T-helper 9 cell (primary cell): ENCODE data around the gene CENPT.
"Not testable (repeated sequence)": the region's sequence is repeated elsewhere in the genome, so short reads cannot be mapped to it uniquely, and the experiment has no call there.

Experiments used
- DNase-seq: peaks from one replicate; pipeline ENCODE4 v3.0.0-alpha.2; 2020

The CENPT gene

DNA sequence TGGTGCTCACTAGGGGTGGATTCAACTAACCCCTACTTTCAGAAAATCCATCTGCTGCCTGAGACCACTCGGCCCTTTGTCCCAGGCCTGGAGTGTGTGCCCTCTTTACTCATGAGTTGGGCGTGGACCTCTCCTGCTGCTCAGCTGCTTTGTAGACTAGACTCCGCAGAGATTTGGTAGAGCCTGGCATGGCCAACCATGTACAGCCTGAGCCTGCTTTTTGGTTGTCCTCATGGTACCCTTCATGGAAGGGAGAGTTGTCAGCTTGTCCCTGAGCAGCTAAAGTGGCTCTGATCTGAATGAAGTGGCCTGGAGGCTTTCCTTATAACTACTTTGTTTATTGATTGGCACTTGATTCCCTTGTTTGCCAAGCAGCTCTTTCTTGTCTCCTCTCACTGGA lies 26.9 kb upstream of the CENPT start:
- no peak for DNase-seq

DNA sequence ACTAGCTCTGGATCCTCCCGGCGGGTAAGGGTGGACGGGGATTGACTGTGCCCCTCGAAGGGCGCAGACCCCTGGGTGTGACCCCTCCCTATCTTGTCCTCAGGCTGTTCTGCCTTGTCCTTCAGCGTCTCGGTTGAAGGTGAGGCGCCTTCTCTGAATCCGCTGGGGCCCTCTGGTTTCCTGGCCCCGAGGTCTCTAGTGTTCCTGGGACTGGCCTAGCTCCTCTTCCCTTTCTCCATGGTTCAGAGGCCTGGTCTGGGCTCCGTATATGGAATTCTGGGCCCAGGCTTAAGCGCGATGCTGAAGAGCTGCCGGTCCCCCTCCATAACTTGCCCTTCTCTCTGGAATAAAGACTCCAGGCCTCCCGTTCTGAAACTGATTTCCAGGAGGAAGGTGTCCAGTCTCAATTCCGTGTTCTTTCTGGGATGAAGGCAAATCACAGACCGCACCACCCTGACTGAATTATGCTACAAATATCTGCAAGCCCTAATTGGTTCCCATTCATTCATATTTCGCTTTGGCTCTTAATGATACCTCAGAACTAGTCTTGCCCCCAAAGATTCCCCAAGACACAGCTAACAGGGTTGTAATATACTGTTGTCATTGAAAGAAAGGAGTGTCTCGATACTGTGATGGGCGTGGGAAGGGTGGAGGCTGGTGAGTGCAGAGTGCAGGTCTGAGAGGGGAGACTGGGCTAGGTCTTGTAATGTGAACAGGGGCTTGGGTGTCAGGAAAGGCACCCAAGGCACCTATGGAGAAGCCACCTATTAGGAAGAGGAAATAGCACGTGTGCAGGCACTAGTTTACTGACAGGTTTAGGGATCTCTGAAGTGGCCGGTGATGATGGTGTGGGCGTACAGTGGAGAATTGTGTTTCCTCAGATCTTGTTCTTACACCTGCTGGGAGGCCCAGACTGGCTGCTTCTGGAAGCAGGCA lies 26.2 kb upstream of the CENPT start:
- DNase-seq: no peak

DNA sequence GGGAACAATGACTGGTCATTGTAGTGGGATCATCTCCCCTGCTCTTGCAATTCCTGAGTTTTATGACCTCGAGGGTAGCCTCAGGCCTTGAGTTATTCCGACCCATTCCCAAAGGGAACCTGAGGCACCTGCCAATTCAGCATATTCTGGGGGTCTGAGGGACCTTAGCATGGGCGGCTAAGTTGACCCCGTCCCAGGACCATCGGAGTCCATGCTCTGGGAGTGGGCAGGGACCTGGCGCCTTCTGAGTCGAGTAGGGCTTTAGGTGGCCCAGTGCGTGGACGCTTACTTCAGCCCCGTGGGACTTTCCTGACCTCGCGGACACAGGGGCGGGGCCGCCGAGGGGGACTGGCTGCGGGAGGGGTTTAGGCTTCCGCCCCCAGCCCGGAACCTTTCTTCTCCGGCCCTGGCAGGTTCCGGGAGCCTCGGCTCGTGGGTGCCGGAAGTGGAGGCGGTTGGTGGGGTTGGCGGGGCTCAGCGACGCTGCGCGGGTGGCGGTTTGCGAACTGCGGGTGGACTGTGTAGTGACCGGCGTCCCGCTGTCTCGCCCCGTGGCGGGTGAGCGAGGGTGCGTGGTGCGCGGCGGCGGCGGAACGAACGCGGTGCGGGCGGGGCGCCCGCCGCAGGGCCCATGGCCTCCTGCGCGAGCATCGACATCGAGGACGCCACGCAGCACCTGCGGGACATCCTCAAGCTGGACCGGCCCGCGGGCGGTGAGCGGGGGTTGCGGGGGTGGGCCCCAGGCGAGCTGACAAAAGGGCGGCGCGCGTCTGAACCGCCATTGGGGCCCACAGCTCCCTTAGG lies 25.3 kb upstream of the CENPT start, which contains the start of gene EDC4:
Gene EDC4, plus strand, starts transcription at position 422 of the 804 bp plus-strand sequence. Its CDS starts 210 bp downstream, at position 632.
- DNase-seq: peak; percentile 81

DNA sequence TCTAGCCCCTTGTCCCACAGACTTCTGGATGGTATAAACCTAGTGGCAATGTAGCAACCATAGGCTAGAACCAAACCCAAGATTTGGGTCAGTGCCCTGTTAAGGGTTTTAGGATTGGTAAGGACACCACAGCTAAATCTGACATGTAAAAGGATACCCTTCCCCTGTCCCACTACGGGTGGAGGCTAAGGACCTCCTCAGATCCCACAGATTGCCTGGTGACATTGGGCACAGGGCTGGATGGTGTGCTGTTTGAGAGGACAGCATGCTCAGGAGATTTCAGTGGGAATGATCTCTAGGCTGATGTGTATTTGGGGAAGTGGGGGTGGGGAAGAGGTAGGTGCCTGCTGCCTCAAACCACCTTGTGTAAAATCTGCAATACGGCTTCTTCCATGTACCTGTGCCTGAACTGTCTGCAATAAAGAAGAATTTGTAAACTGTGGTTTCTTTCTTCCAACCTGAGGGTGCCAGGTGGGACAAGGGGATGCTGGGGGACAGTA lies 24.7 kb upstream of the CENPT start:
- no peak for DNase-seq

DNA sequence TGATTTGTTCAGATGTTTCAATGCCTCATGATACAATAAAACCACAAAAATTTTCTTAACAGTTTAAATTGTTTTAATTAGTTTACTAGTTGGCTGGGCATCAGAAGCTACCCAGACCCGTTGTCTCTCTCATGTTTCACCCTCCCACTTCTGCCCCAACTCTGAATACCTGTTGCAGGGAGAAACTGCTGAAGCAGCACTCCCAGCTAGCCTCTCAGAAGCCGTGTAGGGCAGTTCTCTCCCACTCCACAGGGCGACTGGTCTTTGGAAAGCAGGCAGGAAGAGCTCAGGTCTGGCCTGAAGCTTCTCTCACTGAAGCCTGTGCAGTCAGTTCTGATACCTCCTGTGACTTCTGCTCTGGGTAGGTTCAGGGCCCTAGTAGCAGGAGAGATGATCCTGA lies 23.8 kb upstream of the CENPT start:
- no peak for DNase-seq

DNA sequence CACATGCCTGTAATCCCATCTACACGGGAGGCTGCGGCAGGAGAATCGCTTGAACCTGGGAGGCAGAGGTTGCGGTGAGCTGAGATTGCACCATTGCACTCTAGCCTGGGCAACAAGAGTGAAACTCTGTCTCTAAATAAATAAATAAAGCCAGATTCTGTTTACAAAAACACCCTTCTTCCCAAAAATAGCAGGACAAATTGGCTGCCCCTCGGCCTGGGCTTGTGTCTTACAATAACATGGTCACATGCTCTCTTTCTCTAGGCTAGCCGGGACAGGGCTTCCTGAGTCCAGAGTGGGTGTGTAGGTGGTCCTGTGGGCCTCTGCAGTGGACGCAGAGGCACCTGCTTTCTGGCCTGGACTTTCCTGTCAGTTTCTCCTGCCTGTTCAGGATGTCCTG lies 22.2 kb upstream of the CENPT start:
- DNase-seq: no peak

DNA sequence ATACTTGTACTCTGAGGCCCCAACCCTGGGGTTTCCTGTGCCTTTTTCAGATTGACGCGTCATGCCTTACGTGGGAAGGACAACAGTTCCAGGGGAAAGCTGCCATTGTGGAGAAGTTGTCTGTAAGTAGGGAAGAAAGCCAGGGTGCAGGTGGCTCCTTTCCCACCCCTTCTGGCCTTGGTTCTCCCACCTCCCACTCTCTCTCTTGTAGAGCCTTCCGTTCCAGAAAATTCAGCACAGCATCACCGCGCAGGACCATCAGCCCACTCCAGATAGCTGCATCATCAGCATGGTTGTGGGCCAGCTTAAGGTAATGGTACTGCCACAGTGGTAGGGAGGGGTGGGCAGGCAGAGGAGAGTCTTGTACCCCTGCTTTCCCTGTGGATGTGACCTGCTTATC lies 20.8 kb upstream of the CENPT start:
- DNase-seq: no peak

DNA sequence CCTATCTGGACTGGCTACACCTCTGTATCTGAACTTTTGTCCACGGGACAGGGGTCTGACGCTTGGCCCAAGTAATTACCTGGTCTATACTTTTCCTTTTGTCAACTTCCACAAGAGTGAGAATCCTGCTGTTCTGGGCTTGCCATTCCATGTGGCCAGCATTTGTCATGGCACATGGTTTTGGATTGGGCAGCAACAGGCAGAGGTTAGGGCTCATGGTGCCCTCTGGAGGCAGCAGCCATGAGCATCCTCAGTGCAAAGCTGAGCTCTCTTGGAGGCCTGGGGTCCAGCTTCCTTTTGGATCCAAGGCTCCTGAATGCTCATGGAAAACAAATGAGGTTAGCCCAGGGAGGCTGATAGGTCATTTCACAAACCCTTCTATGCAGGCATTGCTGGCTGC lies 17.8 kb upstream of the CENPT start:
- DNase-seq: no peak

DNA sequence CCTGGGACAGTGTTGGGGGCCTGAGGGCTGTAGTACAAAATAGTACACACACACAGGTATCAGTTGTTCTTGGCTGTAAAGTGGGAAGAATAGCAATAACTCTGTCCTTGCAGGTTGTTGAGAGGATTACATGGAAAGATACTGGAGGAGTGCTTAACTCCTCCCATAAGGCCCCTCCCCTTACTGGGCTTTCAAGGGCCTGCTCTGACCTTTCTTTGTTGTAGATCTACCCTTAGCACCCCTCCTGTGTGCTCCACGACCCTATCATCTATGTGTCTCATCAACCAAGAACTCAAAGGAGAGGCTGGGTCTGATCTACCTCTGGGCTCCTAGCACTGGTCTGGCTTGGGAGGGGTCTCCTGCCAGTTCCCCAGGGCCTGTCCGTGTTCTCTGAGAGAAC lies 17.1 kb upstream of the CENPT start:
- DNase-seq: no peak

DNA sequence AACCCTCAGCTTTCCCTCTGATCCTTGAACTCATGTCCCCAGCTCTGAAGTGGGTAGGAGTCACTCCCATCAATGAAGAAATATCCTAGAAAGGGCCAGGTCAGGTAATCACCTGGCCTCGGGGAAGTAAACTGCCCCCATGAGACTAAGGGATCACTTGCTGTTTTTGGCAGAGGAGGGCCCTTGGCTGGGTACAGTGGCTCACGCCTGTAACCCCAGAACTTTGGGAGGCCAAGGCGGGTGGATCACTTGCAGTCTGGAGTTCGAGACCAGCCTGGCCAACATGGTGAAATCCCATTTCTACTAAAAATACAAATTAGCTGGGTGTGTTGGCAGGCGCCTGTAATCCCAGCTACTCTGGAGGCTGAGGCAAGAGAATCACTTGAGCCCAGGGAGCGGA lies 16.6 kb upstream of the CENPT start:
- not testable (repeated sequence) for DNase-seq

DNA sequence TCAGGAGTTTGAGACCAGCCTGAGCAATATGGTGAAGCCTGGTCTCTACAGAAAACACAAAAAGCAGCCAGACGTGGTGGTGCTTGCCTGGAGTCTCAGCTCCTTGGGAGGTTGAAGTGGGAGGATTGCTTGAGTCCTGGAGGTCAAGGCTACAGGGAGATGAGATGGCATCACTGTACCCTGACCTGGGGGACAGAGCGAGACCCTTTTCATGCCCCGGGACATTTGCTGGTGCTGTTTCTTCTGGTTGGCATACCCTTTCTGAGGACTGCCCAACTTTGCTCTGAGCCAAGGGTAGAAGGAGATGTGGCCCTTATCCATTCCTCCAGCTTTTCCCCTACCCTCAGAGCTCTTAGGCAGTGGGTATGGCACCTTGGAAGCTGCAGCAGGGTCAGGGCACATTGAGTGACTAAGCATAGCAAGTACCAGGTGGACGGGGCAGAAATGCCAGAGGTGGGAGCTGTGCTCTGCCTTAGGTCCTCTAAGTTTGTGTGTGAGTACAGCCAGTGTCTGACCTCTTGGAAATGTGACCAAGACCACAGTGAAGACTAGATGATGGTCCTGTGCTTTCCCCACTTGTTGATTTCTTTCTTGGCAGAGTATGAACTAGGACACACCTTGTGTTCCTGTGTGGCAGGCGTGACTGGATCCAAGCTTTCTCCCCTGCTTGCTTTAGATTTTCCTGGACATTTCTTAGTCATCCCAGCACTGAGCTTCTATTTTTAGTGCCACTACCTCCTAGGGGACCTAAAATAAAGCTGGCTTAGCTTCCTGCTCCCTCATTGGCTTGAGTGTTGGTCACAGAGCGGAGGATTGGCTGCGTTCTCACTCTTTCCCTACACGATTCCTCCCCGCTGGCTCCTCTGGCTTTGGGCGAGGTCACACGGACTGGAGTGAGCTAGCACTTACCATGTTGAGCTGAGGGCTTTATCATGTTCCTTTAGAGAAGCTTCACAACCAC lies 15.4 kb upstream of the CENPT start:
- DNase-seq: no peak

DNA sequence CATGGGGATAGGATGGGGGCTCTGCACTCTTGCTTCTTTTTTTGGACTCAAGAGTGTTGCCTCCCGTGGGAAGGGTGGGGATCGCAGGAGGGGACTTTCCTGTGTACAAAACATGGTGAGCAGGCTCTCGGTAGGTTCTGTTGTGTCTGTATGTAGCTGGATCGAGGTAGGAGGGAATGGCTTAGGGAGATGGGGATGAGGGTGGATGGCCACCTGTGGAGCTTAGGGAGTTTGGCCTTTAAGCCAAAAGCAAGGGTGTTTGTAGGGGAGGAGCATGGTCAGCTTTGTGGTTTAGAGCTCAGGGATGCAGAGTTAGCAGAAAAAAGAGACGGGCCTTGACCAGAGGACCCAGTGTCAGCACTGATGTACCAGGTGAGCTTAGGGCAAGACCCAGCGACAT lies 14.4 kb upstream of the CENPT start:
- DNase-seq: no peak

DNA sequence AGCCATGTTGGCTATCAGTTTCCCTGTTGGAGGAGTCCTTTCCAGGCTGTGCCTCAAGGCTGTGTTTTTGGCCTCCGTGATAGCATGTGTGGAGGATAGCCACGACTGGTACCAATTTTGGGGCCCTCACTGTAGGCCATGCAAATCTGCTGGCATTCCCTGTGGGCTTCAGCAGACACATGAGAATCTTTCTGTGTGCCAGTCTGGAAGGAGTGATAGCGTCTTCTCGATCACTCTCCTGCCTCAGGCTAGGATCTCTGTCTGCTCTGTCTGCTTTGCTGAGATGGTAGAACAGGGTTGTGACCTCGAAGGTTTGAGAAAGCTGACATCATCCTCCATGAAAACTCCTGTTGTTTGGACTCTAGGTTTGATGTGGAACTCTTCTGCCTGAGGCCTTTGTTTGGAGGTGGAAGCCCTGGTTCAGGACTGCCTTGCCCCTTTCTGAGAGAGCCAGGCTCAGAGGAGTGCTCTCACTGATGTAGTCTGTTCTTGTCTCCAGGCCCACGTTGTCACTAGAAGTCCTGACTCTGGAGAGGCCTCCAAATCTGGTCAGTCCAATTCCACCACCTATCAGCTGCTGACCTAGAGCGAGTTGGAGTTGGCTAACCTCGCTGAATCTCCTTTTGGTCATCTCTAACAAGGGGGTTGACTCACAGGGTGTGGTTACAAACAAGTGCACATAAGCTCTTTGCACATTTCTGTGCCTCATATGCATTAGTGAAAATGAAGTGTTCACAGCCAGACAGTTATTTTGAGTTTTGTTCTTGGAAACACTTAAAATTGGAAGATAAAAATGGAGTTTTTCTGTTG lies 13.3 kb upstream of the CENPT start:
- no peak for DNase-seq

DNA sequence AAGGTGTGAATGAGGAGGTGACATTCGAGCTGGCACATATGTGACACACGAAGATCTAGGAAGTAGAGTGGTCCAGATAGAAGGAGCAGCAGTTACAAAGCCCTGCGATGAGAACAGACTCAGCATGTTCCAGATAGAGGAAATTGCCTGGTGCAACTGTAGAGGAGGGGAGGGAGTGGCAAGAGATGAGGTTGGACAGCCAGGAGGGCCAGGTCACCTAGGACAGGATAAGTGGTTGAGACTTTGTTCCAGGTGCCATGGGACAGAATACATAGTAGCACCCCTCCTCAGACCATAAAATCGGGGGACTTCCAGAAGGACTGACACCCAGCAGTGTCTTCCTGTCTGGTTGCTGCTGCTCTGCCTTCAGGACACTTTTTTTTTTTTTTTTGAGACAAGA lies 11.0 kb upstream of the CENPT start:
- DNase-seq: no peak

DNA sequence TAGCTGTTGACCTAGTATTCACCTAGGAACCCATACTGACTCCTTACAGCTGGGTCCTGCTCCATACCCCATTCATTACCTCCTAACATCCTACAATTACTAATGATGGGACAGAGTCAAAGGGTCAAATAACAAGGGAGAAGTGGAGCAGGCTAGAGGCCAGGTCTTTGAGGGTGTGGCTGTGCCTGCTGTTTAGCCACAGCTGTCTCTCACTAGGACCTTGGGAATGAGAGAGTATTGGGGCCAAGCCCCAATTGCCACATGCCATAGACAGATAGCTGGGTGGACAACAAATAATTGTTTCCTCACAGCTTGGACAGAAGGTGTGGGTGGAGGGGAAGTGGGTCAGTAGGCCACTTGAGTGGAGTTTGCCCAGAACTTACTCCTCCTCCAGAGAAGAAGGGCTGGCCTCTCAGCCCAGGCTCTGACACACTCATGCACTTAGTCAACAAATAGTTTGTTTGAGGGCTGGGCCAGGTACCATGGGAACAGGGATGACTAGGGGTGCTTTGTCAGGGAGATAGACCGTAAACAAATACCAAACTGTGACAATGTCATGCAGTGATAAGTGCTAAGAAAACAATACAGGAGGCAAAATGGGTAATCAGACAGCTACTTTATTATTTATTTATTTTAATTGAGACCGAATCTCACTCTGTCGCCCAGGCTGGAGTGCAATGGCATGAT lies 10.2 kb upstream of the CENPT start:
- no peak for DNase-seq

DNA sequence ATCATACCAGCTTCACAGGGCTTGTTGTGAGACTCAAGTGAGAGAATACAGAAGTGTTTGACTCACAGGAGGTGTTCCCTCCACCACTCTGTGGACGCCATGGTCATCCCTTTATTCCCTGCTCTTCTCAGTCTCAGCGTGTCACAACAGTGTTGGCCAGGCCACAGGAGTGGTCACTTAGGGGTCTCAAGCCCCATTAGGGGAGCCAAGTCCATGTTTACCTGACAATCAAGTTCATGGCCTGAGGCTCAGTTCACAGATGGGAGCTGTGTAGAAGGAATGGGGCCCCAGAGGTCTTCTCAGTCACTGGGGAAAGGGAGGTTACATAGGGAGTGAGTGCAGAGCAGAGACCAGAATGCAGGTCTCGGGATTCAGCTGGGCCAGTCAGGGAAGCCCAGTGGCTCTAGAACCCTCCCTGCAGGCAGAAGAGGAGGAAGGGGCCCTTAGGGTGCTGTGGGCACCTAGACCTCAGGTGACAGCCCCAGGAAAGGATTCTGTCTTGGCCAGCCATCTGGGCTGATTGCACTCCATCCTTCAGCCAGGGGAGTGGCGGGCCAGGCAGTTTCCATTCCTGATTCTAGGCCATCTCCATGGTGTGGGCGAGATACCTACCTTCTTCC lies 9.5 kb upstream of the CENPT start:
- DNase-seq: no peak

DNA sequence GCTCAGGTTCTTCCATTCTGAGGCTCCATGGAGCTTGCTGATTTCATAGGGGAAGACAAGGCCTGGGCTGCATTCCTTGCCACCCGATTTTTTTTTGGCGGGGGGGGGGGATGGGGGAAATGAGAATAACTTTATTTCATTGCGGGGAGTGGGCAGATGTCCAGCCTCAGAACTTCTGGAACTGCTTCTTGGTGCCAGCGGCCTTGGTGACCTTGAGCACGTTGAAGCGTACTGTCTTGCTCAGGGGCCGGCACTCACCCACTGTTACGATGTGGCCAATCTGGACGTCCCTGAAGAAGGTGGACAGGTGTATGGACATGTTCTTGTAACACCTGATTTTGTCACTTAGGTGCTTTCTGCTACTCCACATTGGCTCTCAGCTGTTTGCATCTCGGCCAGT lies 8.3 kb upstream of the CENPT start:
- DNase-seq: no peak

DNA sequence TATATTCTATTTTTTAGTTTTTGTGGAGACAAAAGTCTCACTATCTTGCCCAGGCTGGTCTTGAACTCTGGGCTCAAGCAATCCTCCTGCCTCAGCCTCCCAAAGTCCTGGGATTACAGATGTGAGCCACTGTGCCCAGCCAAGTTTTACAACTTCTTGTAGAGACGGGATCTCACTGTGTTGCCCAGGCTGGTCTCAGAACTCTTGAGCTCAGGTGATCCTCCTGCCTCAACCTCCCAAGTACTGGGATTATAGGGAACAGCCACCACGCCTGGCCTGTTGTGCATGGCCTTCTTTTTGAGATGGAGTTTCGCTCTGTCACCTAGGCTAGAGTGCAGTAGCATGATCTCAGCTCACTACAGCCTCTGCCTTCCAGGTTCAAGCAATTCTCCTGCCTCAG lies 6.2 kb upstream of the CENPT start:
- DNase-seq: no peak

DNA sequence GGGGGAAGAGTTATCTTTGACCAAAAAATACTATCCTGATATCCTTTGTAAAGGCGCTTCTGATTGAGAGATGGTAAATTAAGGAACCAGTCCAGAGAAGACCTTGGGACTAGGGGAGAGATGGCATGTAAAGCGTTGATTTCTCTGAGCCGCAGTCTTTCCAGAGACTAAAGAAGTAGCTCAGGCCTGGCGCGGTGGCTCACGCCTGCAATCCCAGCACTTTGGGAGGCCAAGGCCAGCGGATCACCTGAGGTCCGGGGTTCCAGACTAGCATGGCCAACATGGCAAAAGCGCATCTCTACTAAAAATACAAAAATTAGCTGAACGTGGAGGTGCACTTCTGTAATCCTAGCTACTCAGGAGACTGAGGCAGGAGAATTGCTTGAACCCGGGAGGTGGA lies 625 bp upstream of the CENPT start:
- DNase-seq: no peak

DNA sequence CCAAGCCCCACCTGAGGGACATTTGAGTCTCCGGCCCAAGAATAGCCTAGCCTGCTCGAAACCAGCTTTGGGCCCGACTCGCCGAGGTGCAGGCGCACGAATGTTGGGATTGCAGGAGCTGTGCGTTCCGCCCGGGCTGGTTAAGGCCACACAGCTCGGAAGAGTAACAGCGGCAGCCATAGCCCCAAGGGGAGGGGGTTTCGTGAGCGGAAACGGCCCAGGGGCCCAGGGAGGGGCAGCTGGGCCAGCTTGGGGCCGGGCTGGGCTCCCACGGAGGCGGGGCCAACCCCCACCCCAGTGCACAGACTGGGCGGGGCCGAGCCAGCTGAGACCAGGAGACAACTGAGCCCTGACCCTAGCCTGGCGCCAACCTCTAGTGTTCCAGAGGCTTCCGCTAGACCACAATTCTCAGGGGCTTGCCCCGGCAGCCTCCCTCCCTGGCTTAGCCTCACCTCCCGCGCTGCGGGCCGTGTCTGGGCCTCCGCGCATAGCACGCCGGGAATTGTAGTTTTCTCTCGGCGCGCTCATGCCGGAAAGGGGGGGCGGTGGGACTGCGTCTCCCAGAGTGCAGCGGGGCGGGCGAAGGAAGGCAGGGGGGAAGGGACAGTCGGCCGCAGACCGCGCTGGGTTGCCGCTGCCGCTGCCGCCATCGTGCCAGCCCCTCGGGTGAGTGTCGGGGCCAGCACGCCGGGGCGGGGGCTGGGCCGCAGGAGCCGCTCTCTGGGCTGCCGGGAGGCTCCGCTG lies 1.0 kb downstream of the CENPT start, which contains the start of gene NUTF2:
Gene NUTF2, plus strand, starts transcription at position 614 of the 744 bp plus-strand sequence. CDS start 18,198 bp downstream, outside the sequence.
- DNase-seq: peak; percentile 94
